Caco-2 (cell line): ENCODE results near the gene C1QTNF7. TPM values are rescaled to one million over a fixed set of nuclear protein-coding genes. Genes with fewer than 3 reads are reported as not detected.

Source experiments
- BruUV-seq: library from RNA; stranded (reverse); fragments of 400-500 nt; replicated peaks from 2 replicates; lab custom pipeline; 2021; lab: Mats Ljungman, UMichigan
- CTCF ChIA-PET: fragments of 300-600 bp; sonication (Branson Sonifier 250); formaldehyde crosslinking; loops from one replicate; lab custom pipeline; 2022; ENCODE audit warnings: antibody characterized with exemption; lab: Charles Lee
- POLR2A ChIA-PET: fragments of 300-600 bp; sonication (Branson Sonifier 250); formaldehyde crosslinking; loops from one replicate; lab custom pipeline; 2022; ENCODE audit warnings: antibody characterized with exemption; lab: Charles Lee
- DNase-seq, 2 experiments: peaks; one replicate each; pipeline versions ENCODE4 v3.0.0 to v3.0.0-alpha.2; 2020 to 2022
- H3K27me3 ChIP-seq: replicated peaks from 2 replicates; pipeline ENCODE4 v1.6.0; 2011; ENCODE audit warnings: low read length; ENCODE audit not compliant: control insufficient read depth, insufficient read depth
- H3K36me3 ChIP-seq: 2 replicates; pipeline ENCODE4 v1.5.1; 2011; ENCODE audit warnings: low read length; ENCODE audit not compliant: control insufficient read depth, insufficient read depth
- H3K4me1 ChIP-seq: fragments of 250-450 bp; sonication (Bioruptor Pico); 2 replicates; pipeline ENCODE4 v1.5.1; 2020; ENCODE audit warnings: mild to moderate bottlenecking
- H3K4me3 ChIP-seq: 2 replicates; pipeline ENCODE4 v1.5.1; 2011; ENCODE audit warnings: low read depth, mild to moderate bottlenecking, control low read depth, low read length
- H3K9me3 ChIP-seq: fragments of 250-450 bp; sonication (Bioruptor Pico); 2 replicates; pipeline ENCODE4 v1.5.1; 2020; ENCODE audit warnings: mild to moderate bottlenecking, moderate library complexity
- H3K27ac Mint-ChIP-seq: one replicate; pipeline ENCODE4 v1.8.0; 2022; ENCODE audit warnings: mixed read lengths; ENCODE audit not compliant: unreplicated experiment
- H3K27me3 Mint-ChIP-seq: one replicate; pipeline ENCODE4 v1.8.0; 2022; ENCODE audit warnings: mixed read lengths; ENCODE audit not compliant: insufficient read depth, unreplicated experiment
- H3K36me3 Mint-ChIP-seq: one replicate; pipeline ENCODE4 v1.8.0; 2022; ENCODE audit warnings: mild to moderate bottlenecking, mixed read lengths; ENCODE audit not compliant: insufficient read depth, unreplicated experiment
- H3K4me1 Mint-ChIP-seq: one replicate; pipeline ENCODE4 v1.8.0; 2022; ENCODE audit warnings: low read depth, mixed read lengths; ENCODE audit not compliant: unreplicated experiment
- H3K4me3 Mint-ChIP-seq: one replicate; pipeline ENCODE4 v1.8.0; 2022; ENCODE audit warnings: mild to moderate bottlenecking, moderate library complexity, mixed read lengths; ENCODE audit not compliant: unreplicated experiment
- H3K9me3 Mint-ChIP-seq: one replicate; pipeline ENCODE4 v1.8.0; 2022; ENCODE audit warnings: mixed read lengths; ENCODE audit not compliant: unreplicated experiment
- CTCF ChIP-seq, 2 experiments: fragments of 200-600 bp in 1 of 2; IDR thresholded peaks; 1 replicate in 1 of 2; 2 replicates in 1 of 2; pipeline versions ENCODE4 v1.5.1 to v1.8.0; 2011 to 2022; ENCODE audit warnings: antibody characterized with exemption in 1 of 2, control low read depth in 1 of 2, inconsistent platforms in 1 of 2, low read depth in 1 of 2, low read length in 1 of 2, mild to moderate bottlenecking in 1 of 2, moderate library complexity in 1 of 2; ENCODE audit not compliant: insufficient read depth in 1 of 2, severe bottlenecking in 1 of 2, unreplicated experiment in 1 of 2
- intact Hi-C: fragments of 100-400 bp; cut with micrococcal nuclease; formaldehyde crosslinking; loops from one replicate; pipeline ENCODE4 v1.10.0; 2022; ENCODE audit not compliant: unreplicated experiment
- total RNA-seq: library from RNA; stranded (reverse); gene quantifications from 2 replicates; pipeline ENCODE4 v1.2.3, GENCODE V29; 2022

The C1QTNF7 gene
- total RNA-seq, 1 experiment from 2014 or later = not detected

- Mint-ChIP-seq H3K4me3 (no peak overlapping the region), H3K9me3 (no peaks in the 10 kb centered on the region), H3K4me1 (no peaks in the 10 kb centered on the region), H3K27me3 (no peaks in the 10 kb centered on the region), H3K27ac (no peak overlapping the region), H3K36me3 (no peaks in the 10 kb centered on the region)
- intact Hi-C loops = loop anchor here (5.0 kb wide), 1 partner anchor 48 kb away; no protein-coding TSS in a partner anchor
- no peak overlapping the region for H3K4me3 ChIP-seq
- no peak for TF ChIP-seq CTCF (IDR thresholded peaks at IDR 0.05; ENCODE audit: insufficient read depth in 1 of 2, low read depth in 1 of 2, low read length in 1 of 2, severe bottlenecking in 1 of 2, unreplicated experiment in 1 of 2)
- no peaks in the 10 kb centered on the region for H3K27me3 ChIP-seq
- no peak for DNase-seq
- POLR2A ChIA-PET = no interaction called here
- no peaks in the 10 kb centered on the region for H3K36me3 ChIP-seq
- H3K9me3 ChIP-seq = no peaks in the 10 kb centered on the region
- H3K4me1 ChIP-seq = no peaks in the 10 kb centered on the region
- no TSS peak for BruUV-seq
- CTCF ChIA-PET = no interaction called here
Observed at GRCh38 chr4:15395311-15395710, 32.5 kb upstream of the C1QTNF7 start.

GRCh38 chr4:15396157-15396800, 31.6 kb upstream of the C1QTNF7 start:
- BruUV-seq = no TSS peak
- peak; percentile 54 to 62 for DNase-seq
- Histone ChIP-seq H3K27me3 (no peaks in the 10 kb centered on the region), H3K4me3 (no peak overlapping the region), H3K4me1 (no peaks in the 10 kb centered on the region), H3K36me3 (no peaks in the 10 kb centered on the region), H3K9me3 (no peaks in the 10 kb centered on the region)
- H3K9me3 Mint-ChIP-seq = no peaks in the 10 kb centered on the region
- no peak overlapping the region for H3K27ac Mint-ChIP-seq
- ChIA-PET POLR2A (no interaction called here), CTCF (no interaction called here)
- peak; percentile 68 to 69 for TF ChIP-seq CTCF (IDR thresholded peaks at IDR 0.05; ENCODE audit: insufficient read depth in 1 of 2, low read depth in 1 of 2, low read length in 1 of 2, severe bottlenecking in 1 of 2, unreplicated experiment in 1 of 2)
- no peak overlapping the region for H3K4me3 Mint-ChIP-seq
- intact Hi-C loops = loop anchor here (1.0 to 5.0 kb wide), 4 partner anchors 49 to 165 kb away; no protein-coding TSS in a partner anchor
- H3K36me3 Mint-ChIP-seq = no peaks in the 10 kb centered on the region
- peaks cover 6% of the 10 kb centered on the region for H3K4me1 Mint-ChIP-seq
- H3K27me3 Mint-ChIP-seq = peaks cover 4% of the 10 kb centered on the region

- TF ChIP-seq CTCF (IDR thresholded peaks at IDR 0.05; ENCODE audit: insufficient read depth in 1 of 2, low read depth in 1 of 2, low read length in 1 of 2, severe bottlenecking in 1 of 2, unreplicated experiment in 1 of 2) = no peak
- ChIA-PET POLR2A (no interaction called here), CTCF (interaction anchor here (0.9 kb wide), 1 partner anchor 163 kb away, joined by 3 read pairs; no protein-coding TSS in a partner anchor)
- peaks cover 13% of the 10 kb centered on the region for H3K4me1 Mint-ChIP-seq
- DNase-seq = no peak
- Histone ChIP-seq H3K4me3 (no peak overlapping the region), H3K27me3 (no peaks in the 10 kb centered on the region), H3K9me3 (no peaks in the 10 kb centered on the region), H3K36me3 (no peaks in the 10 kb centered on the region), H3K4me1 (no peaks in the 10 kb centered on the region)
- no peak overlapping the region for H3K27ac Mint-ChIP-seq
- no peaks in the 10 kb centered on the region for H3K9me3 Mint-ChIP-seq
- no peaks in the 10 kb centered on the region for H3K36me3 Mint-ChIP-seq
- BruUV-seq = no TSS peak
- intact Hi-C loops = loop anchor here (5.0 kb wide), 1 partner anchor 51 kb away; no protein-coding TSS in a partner anchor
- H3K4me3 Mint-ChIP-seq = no peak overlapping the region
- H3K27me3 Mint-ChIP-seq = peaks cover 16% of the 10 kb centered on the region
Observed at GRCh38 chr4:15398001-15398400, 29.8 kb upstream of the C1QTNF7 start.
